Activated naive CD4-positive, alpha-beta T cell (primary cell): ENCODE results near the gene DHRS2.
"Not testable (repeated sequence)": the region's sequence is repeated elsewhere in the genome, so short reads cannot be mapped to it uniquely, and the experiment has no call there.

Experiments
- DNase-seq, 4 experiments: peaks; one replicate each; lab custom pipeline; 2025; lab: John Stamatoyannopoulos, UW

DHRS2 gene, protein sequence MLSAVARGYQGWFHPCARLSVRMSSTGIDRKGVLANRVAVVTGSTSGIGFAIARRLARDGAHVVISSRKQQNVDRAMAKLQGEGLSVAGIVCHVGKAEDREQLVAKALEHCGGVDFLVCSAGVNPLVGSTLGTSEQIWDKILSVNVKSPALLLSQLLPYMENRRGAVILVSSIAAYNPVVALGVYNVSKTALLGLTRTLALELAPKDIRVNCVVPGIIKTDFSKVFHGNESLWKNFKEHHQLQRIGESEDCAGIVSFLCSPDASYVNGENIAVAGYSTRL

DNA sequence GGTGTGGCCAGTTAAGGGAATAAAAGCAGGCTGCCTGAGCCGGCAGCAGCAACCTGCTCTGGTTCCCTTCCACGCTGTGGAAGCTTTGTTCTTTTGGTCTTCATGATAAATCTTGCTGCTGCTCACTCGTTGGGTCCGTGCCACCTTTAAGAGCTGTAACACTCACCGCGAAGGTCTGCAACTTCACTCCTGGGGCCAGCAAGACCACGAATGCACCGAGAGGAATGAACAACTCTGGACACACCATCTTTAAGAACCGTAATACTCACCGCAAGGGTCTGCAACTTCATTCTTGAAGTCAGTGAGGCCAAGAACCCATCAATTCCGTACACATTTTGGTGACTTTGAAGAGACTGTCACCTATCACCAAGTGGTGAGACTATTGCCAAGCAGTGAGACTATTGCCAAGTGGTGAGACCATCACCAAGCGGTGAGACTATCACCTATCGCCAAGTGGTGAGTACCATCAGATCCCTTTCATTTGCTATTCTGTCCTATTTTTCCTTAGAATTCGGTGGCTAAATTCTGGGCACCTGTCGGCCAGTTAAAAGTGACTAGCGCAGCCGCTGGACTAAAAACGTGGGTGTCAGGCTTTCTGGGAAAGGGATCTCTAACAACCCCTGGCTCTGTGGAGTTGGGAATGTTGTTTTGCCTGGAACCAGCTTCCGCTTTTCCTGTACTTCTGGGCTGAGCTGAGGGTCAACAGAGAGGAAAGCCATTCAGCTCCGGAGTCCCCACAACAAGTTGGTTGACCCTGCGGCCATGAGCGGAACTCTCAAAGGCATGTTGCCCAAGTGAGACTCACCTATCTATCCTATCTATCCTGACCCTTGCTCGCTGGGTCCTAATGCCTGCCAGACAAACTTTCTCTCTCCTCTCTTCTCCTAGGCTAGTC is at the start of gene DHRS2:
Gene DHRS2, plus strand, starts transcription at position 48 of the 895 bp plus-strand sequence. CDS start 2,501 bp downstream, outside the sequence.
- no peak for DNase-seq

DNA sequence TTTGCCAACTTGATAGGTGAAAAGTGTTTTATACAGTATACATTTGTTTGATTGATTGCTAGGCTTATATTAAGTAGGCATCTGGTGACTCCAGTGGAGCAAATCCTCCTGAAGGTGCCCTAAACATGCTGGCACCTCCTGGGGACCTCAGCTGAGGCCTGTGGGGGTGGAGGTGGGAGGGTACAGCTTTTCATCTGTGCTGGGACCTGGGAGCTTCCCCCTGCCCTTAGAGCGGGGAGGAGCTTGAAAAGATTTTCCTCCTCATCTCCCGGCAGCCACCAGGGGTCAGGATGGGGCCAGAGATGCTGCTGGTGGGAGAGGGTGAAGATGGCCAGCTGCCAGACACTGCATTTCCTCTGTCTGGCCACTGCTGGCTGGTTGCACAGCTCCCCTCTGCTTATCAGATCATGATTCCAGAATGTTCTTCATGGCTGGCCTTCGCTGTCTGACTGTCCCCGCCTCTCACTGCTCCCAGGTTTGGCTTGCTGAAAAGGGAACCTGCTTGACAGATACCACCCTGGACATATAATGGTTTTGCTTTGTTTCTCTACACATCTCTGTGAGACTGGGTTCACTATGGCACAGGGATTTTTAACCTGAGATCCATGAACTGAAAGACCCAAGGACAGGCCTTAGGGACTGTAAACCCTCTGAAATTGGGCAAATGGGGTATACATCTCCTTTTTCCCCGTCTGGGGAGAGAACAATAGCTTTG is 47.1 kb upstream of the DHRS2 start:
- DNase-seq, result peak; percentile 17 to 76 (median 54)

DNA sequence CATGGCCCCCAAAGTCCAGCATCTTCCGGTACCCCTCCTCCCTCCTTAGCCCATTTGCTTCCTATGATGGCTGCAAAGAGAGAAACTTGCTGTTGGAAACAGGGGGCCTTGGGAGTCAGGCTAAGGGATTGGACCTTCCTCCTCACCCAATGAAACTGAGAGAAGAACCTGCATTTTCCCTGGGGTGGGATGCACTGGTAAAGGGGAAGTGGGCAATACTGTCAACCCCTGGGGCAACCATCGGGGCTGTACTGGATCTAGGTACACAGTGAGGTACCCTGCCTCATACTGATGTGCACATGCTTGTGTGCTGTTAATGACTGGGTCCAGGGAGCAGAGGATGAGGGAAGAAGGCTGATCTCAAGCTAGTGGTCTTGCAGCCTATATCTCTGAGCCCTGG is 46.6 kb upstream of the DHRS2 start:
- DNase-seq, result no peak

DNA sequence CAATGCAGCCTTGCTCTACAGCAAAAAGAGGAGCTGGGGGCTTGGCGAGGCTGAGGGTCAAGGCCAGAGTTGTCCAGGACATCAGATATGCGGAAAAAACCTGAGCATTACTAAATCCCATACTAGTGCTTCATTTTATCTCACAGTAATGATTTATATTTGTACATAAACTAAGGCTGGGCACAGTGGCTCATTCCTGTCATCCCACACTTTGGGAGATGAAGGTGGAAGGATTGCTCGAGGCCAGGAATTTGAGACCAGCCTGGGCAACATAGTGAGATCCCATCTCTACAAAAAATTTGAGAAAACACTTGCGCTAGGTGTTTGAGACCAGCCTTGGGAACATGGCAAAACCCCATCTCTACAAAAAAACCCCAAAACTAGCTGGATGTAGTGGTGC is 46.0 kb upstream of the DHRS2 start:
- no peak for DNase-seq

DNA sequence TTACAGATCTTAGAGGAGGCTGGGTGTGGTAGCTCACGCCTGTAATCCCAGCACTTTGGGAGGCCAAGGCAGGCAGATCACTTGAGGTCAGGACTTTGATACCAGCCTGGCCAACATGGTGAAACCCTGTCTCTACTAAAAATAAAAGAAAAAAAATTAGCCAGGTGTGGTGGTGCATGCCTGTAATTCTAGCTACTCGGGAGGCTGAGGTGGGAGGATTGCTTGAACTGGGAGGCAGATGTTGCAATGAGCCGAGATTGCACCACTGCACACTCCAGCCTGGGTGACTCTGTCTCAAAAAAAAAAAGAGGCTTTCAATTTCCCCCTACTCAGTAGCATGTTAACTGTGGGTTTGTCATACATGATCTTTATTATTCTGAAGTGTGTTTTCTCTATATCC is 42.0 kb upstream of the DHRS2 start:
- not testable (repeated sequence) for DNase-seq

DNA sequence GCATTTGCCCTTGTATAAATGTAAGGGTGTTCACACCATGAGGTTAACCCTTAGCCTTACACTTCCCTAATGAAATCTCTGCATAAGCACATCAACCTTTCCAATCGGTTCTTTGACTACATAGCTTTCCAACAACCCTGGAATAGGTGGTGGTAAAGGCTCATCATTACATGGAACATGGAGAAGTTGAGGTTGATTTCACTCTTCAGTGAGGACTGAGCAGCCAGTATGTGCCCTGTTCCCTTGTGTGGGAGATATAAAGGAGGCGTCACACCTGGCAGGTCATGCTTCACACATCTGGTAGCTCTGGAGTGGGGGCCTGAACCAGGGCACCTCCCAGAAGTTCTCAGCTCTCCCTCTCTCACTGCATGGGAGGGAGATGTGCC is 35.8 kb upstream of the DHRS2 start:
- no peak for DNase-seq

DNA sequence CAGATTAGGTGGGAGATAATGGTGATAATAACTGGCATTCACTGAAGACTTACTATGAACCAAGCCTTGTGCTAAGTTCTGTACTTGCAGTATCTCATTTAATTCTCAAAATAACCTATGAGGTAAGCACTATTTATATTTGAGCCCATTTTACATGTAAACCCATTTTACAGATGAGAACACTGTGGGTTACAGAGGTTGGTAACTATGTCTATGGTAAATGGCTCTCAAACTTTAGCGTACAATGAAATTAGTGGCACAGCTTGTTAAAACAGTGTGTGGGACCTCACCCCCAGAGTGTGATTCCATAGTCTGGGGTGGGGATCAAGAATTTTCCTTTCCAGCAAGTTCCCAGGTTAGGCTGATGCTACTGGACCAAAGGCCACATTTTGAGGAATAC is 35.4 kb upstream of the DHRS2 start:
- no peak for DNase-seq

DNA sequence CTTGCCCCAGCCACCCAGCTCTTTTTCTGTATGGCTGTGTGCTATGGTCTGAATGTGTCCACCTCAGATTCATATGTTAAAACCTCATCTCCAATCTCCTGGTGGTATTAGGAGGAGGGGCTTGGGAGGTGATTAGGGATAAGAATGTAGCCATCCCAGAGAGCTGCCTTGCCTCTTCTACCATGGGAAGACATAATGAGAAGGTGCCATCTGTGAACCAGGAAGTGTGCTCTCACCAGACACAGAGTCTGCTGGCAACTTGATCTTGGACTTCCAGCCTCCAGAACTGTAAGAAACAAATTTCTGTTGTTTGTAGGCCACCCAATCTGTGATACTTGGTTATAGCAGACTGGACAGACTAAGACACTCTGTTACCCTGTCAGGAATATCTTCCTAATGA is 34.7 kb upstream of the DHRS2 start:
- DNase-seq, result no peak

DNA sequence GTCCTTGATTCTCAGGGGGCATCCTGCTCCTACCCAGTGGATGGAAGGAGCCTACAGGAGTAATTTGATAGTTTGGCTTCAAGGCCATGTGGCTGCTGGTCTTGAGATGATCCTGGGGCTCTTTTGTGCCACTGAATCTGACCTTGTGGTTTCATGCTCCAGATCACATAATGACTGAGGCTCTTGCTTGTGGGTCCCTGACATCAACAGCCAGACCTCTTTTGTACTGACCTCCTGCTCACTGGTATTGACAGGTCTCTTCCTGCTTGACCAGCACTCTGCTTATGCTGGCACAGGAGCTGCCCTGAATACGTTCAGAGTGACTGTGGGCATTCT is 34.4 kb upstream of the DHRS2 start:
- DNase-seq, result no peak

DNA sequence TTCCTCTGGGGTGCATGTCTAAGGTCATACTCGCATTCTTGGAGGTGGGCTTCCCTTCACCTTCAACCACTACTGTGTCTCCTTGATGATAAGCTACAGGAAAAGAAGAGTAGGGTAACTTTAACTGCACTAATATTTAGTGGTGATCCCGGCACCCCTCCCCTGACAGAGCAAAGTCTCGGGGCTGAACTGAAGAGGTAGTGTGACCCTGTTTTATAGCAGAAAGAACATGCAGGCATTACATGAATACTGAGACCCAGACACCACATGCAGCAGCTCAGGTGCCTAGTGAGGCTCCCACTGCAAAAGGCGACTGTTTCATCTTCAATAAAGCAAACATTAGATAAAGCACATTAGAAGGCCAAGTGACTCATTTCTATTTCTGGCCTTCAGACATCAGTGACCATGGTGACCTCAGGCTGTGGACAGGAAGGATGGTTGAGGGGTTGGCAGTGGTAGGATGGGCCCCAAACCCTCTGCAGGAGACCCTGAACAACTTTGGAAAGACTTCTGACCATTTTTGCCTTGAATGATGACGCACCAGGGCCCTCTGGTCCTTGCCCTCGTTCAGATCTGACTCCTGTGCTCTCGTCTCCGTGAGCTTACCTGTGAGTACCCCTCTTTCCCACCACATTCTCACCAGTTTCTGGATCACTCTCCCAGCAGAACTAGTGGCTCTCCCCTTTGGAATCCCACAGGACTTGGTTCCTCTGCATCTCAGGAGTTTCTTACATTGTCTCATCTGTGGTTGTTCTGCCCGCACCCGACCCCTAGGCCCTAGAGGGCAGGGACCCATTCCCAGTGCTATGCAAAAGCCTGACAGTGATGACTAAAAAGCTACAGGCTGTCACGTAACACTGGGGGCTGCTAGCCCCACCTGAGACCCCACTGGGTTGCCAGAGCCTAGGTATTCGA is 33.7 kb upstream of the DHRS2 start:
- no peak for DNase-seq

DNA sequence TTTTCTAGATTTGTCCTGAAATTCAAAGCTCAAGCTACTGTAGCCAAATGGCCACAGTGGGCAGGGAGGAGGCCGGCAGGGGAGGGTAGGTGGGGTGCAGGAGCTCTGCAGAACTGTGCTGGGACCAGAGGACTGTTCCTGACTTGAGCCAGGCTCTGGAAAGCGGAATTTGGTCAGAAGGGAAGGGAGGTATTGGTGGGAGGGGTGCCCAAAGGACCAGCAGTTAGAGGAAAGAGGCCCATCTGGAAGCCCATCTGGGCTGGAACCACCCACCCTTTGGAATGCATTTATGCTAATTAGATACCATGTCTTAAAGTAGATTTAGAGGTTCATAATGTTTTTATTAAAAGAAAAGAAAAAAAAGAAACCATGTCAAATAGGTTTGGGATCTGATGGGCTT is 33.1 kb upstream of the DHRS2 start:
- DNase-seq, result no peak

DNA sequence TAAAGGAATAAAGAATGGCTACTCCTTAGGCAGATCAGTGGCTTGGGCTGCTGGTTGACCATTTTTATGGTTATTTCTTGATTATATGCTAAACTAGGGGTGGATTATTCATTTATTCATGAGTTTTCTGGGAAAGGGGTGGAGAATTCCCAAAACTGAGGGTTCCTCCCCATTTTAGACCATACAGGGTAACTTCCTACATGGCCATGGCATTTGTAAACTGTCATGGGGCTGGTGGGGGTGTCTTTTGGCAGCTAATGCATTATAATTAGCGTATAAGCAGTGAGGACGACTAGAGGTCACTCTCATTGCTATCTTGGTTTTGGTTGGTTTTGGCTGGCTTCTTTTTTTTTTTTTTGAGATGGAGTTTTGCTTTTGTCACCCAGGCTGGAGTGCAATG is 32.0 kb upstream of the DHRS2 start:
- no peak for DNase-seq

DNA sequence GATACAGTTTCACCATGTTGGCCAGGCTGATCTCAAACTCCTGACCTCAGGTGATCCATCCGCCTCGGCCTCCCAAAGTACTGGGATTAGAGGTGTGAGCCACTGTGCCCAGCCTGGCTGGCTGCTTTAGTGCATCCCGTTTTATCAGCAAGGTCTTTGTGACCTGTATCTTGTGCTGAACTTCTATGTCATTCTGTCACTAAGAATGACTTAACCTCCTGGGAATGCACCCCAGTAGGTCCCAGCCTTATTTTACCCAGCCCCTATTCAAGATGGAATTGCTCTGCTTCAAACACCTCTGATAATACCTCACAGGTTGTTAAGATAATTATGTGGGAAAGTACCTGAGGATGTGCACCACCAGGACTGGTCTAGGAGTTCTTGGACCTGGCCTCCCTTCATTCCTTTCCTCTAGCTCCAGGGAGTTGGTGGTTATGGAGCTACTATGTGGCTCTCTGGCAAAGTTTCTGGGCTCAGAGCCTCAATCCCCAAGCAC is 31.4 kb upstream of the DHRS2 start:
- DNase-seq, result no peak

DNA sequence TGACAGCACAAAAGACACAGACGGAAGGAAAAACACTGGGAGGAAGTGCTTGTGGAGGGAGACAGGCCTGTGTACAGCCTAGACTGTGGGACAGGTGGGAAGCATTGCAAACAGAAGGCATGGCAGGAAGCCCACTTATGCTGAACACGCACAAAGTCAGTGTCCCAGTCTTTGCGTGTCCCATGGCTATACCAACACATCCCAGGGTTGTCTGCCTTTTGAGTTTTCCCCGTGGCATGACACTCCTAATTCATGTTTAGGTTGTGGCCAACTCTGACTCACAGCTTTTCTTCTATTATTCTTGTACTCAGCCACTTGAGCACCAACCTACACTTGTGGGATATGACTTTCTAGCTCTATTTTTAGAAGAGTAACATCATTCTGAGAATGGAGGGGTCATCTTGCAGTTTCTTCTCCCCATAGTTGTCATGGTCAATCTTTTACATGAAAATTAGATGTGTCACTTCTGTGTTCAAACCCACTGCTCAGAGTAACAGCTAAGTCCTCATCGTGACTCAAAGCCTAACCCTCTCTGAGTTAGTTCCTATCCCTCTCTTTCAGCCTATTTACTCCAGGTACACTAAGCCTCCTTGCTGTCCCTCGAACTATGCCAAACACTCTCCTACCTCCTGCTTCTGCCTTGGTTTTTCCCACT is 30.1 kb upstream of the DHRS2 start:
- no peak for DNase-seq

DNA sequence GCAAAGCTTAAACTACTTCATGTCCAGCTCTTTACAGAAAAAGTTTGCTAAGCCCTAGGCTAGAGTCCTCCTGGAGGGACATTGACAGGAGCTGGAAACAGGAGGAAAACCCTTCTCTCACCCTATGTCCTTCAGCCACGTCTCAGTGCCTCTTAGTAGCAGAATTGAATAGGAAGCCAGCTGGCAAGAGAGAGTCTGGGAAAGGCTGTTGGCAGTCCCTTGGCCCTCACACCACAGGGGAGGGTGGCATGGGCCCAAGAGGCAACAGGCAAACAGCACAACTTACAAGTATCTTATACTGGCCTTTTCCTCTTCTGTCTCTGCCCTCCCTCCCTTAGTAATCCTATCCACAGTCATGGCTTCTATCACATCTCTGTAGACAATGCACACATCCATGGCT is 27.7 kb upstream of the DHRS2 start:
- DNase-seq, result no peak

DNA sequence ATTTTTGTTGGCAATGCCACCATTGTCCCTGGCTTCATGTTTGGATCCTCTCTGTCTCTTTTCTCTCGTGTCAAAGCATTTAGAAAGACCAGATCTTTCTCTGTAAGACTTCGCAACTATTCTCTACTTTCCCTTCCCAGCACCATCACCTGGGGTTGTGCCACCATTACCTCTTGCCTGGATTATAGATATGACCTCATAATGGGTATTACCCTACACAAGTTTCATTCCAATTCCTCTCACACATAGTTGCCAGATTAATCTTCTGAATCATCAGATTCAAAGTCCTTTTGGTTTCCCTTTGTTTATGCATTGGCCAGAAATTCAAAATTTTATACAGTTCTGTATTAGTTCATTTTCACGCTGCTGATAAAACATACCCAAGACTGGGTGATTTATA is 27.2 kb upstream of the DHRS2 start:
- no peak for DNase-seq

DNA sequence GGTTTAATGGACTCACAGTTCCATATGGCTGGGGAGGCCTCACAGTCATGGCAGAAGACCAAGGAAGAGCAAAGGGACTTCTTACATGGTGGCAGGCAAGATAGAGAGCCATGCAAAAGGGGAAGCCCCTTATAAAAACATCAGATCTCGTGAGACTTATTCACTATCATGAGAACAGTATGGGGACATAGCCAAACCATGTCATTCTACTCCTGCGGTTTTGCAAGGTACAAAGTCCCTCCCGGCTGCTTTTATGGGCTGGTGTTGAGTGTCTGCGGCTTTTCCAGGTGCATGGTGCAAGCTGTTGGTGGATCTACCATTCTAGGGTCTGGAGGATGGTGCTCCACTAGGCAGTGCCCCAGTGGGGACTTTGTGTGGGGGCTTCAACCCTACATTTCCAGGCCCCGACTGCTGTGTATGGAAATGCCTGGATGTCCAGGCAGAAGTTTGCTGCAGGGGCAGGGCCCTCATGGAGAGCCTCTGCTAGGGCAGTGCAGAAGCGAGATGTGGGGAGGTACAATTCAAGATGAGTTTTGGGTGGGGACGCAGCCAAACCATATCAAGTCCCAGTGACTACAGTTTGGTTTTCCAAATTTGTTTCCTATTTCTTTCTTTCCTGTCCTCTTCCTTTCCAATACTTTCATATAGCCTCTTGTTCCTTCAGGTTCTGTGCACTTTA is 26.6 kb upstream of the DHRS2 start:
- DNase-seq, result not testable (repeated sequence)

DNA sequence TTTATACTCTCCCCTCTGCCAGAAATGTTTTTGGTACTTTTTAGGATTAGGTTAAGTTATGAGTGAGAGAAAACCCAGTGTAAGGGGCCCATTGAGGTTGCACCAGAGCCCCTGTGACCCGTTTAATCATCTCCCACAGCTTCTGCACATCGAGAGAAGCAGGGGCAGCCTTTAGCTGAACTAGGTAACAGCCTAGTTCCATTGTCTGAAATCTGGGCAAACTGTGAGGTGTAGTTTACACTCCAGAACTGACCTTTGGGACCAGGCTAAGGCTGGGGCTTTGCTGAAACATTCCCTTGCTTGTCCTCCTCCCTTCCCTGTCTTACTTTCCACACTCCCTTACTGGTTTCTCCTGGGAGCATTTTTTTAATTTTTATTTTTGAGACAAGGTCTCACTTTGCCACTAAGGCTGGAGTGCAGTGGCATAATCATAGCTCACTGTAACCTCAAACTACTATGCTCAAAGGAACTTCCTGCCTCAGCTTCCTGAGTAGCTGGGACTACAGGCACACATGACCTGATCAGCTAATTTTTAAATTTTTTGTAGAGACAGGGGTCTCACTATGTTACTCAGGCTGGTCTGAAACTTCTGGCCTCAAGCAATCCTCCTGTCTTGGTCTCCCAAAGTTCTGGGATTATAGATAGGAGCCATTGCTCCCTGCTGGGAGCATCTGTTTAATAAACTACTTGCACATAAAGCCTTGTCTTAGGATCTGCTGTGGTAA is 25.9 kb upstream of the DHRS2 start:
- DNase-seq, result no peak

DNA sequence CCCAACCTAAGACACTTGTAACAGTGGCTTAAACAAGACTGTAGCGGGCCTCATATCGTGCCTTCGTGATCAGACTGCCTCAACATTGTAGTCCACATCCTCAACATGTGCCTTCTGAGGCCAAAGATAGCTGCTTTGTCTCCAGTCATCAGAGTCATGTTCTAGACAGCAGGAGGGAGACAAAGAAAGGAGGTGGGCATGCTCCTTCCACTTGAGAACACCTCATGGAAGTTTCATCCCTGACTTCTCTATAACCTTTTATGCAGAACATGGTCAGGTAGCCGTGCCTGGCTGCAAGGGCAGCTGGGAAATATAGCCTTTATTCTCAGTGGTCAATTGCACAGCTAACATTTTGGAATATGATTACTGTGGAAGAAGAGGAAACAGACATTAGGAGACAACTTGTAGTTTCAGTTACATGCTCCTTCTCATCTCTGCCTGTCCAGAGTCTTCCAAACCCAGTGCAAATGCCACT is 25.3 kb upstream of the DHRS2 start:
- DNase-seq, result no peak

DNA sequence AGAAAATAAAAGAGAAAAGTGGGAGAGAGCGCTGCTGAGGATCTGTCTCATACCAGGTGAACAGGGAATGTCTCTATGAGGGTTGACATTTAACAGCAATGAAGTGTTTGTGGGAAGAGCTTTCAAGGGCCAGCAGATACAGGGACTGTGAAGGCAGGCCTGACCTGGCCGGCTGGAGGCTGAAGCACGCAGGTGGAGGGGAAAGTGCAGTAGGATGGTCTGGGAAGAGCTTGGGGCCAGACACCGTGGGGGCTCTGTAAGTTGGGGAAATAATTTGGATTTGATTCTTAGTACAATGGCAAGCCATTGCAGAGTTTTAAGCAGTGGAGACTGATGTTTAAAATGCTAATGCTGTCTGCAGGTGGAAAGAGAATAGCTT is 23.8 kb upstream of the DHRS2 start:
- DNase-seq, result no peak
